HepG2 (cell line): ENCODE measurements around the gene PGP. TPM values are rescaled to one million over a fixed set of nuclear protein-coding genes. Genes with fewer than 3 reads are reported as not detected.
A peak's percentile ranks its signal among the peaks of the same experiment; 100 is the strongest.

Experiments used
- ATAC-seq: fragments of 200-7000 bp; cut with Tn5 transposase; 3 replicates; pipeline ENCODE4 v1.9.1; 2020; ENCODE audit warnings: mild to moderate bottlenecking, moderate library complexity
- BruUV-seq: library from RNA; stranded (reverse); fragments of 400-500 nt; replicated peaks from 2 replicates; lab custom pipeline; 2021; lab: Mats Ljungman, UMichigan
- CTCF ChIA-PET: fragments of 300-600 bp; formaldehyde crosslinking; extraction: SDS; loops from one replicate; lab custom pipeline; 2021; ENCODE audit warnings: low total read pairs, inconsistent platforms, low intra/inter-chr PET ratio; lab: Yijun Ruan, JAX
- POLR2A ChIA-PET: fragments of 350-600 bp; sonication (Branson Sonifier 250); formaldehyde crosslinking; loops from one replicate; lab custom pipeline; 2020; ENCODE audit warnings: antibody characterized with exemption, inconsistent platforms; lab: Yijun Ruan, JAX
- DNase-seq: peaks from one replicate; pipeline ENCODE4 v3.0.0-alpha.2; 2015; ENCODE audit warnings: low spot score
- FAIRE-seq: peaks from 3 replicates; lab custom pipeline; 2011; peaks lifted over from hg19 to GRCh38; lab: Jason Lieb, UNC
- H2AFZ ChIP-seq: one replicate; pipeline ENCODE4 v1.6.1; 2011; ENCODE audit warnings: low read length, inconsistent platforms
- H3K27ac ChIP-seq: fragments of 300-600 bp; 3 replicates; pipeline ENCODE4 v1.8.0; 2011; ENCODE audit warnings: mixed run types, mild to moderate bottlenecking, mixed read lengths, low read length, inconsistent platforms; ENCODE audit not compliant: insufficient read depth; ENCODE audit errors: extremely low read length
- H3K27me3 ChIP-seq, 2 experiments: fragments of 200-600 bp in 1 of 2; 2 replicates in 1 of 2; 3 replicates in 1 of 2; pipeline versions ENCODE4 v1.6.0 to v1.8.0; 2011; ENCODE audit warnings: low read length in 2 of 2, mild to moderate bottlenecking in 2 of 2, moderate library complexity in 2 of 2, inconsistent platforms in 1 of 2; ENCODE audit not compliant: insufficient read depth in 2 of 2, control insufficient read depth in 1 of 2
- H3K36me3 ChIP-seq, 2 experiments: fragments of 200-600 bp in 1 of 2; replicated peaks in 1 of 2; 2 replicates in 1 of 2; 3 replicates in 1 of 2; pipeline versions ENCODE4 v1.5.1 to v1.8.0; 2011; ENCODE audit warnings: low read length in 2 of 2, inconsistent platforms in 1 of 2; ENCODE audit not compliant: insufficient read depth in 2 of 2, control insufficient read depth in 1 of 2
- H3K4me1 ChIP-seq: 2 replicates; pipeline ENCODE4 v1.5.1; 2012; ENCODE audit warnings: low read length, inconsistent platforms; ENCODE audit not compliant: insufficient read depth
- H3K4me2 ChIP-seq: 2 replicates; pipeline ENCODE4 v1.6.0; 2011; ENCODE audit warnings: low read depth, low read length, inconsistent platforms
- H3K4me3 ChIP-seq, 3 experiments: fragments of 200-600 bp in 1 of 3; sonication (generic), shearing (Covaris generic) in 1 of 3; replicated peaks in 1 of 3; 2 replicates each; pipeline ENCODE4 v1.5.1; 2011 to 2016; ENCODE audit warnings: low read length in 3 of 3, inconsistent platforms in 2 of 3, low read depth in 2 of 3, mild to moderate bottlenecking in 2 of 3, control low read depth in 1 of 3, mixed read lengths in 1 of 3; ENCODE audit not compliant: insufficient read depth in 1 of 3
- H3K79me2 ChIP-seq: one replicate; pipeline ENCODE4 v1.6.1; 2011; ENCODE audit warnings: low read length, inconsistent platforms; ENCODE audit not compliant: insufficient read depth
- H3K9ac ChIP-seq: 2 replicates; pipeline ENCODE4 v1.6.0; 2011; ENCODE audit warnings: mild to moderate bottlenecking, low read depth, low read length, inconsistent platforms; ENCODE audit not compliant: insufficient read depth
- H3K9me3 ChIP-seq: 2 replicates; pipeline ENCODE4 v1.5.1; 2012; ENCODE audit warnings: mild to moderate bottlenecking, low read length
- H4K20me1 ChIP-seq: 2 replicates; pipeline ENCODE4 v1.6.0; 2011; ENCODE audit warnings: inconsistent platforms, mild to moderate bottlenecking, low read length, moderate library complexity; ENCODE audit not compliant: insufficient read depth
- ATF7 ChIP-seq, 2 experiments: fragments of 450-650 bp in 1 of 2; sonication (generic) in 1 of 2; formaldehyde crosslinking in 1 of 2; IDR thresholded peaks; 2 replicates each; pipeline versions ENCODE4 v1.4.0 to v1.6.1; 2016 to 2020; ENCODE audit warnings: antibody characterized with exemption in 1 of 2, mild to moderate bottlenecking in 1 of 2, missing genetic modification reagents in 1 of 2
- BATF2 ChIP-seq: sonication (generic); formaldehyde crosslinking; IDR thresholded peaks from 2 replicates; pipeline ENCODE4 v1.8.0; 2022; ENCODE audit warnings: mild to moderate bottlenecking, missing genetic modification reagents, moderate library complexity
- ETV5 ChIP-seq: IDR thresholded peaks from 2 replicates; pipeline ENCODE4 v1.6.1; 2018; ENCODE audit warnings: missing biosample characterization, missing genetic modification reagents, inconsistent platforms, borderline replicate concordance
- IRF1 ChIP-seq: sonication (generic); formaldehyde crosslinking; IDR thresholded peaks from 2 replicates; pipeline ENCODE4 v1.4.0; 2020; ENCODE audit warnings: low read depth, mild to moderate bottlenecking, missing genetic modification reagents
- JARID2 ChIP-seq: sonication (generic); formaldehyde crosslinking; IDR thresholded peaks from 2 replicates; pipeline ENCODE4 v1.8.1; 2023; ENCODE audit warnings: missing genetic modification reagents, inconsistent platforms; ENCODE audit not compliant: insufficient replicate concordance
- KDM5B ChIP-seq: sonication (generic); formaldehyde crosslinking; IDR thresholded peaks from 2 replicates; pipeline ENCODE4 v1.4.0; 2020; ENCODE audit warnings: missing genetic modification reagents, mild to moderate bottlenecking, borderline replicate concordance
- MNT ChIP-seq: fragments of 450-650 bp; IDR thresholded peaks from 2 replicates; pipeline ENCODE4 v1.6.1; 2016
- NR2F6 ChIP-seq, 2 experiments: IDR thresholded peaks; 2 replicates each; pipeline ENCODE4 v1.6.1; 2016; ENCODE audit warnings: antibody characterized with exemption in 1 of 2, mild to moderate bottlenecking in 1 of 2
- SALL2 ChIP-seq: sonication (generic); formaldehyde crosslinking; IDR thresholded peaks from 2 replicates; pipeline ENCODE4 v1.8.1; 2023; ENCODE audit warnings: mild to moderate bottlenecking, missing genetic modification reagents, inconsistent platforms
- SAP130 ChIP-seq: IDR thresholded peaks from 2 replicates; pipeline ENCODE4 v1.6.1; 2016; ENCODE audit warnings: low read depth
- SNAI1 ChIP-seq: sonication (generic); formaldehyde crosslinking; IDR thresholded peaks from 2 replicates; pipeline ENCODE4 v1.5.0; 2020; ENCODE audit warnings: mild to moderate bottlenecking, missing genetic modification reagents, borderline replicate concordance
- SNAPC5 ChIP-seq: sonication (generic); formaldehyde crosslinking; IDR thresholded peaks from 2 replicates; pipeline ENCODE4 v1.8.1; 2023; ENCODE audit warnings: mild to moderate bottlenecking, missing genetic modification reagents, borderline replicate concordance
- SP1 ChIP-seq, 2 experiments: fragments of 450-650 bp in 1 of 2; sonication (generic) in 1 of 2; formaldehyde crosslinking in 1 of 2; IDR thresholded peaks; 2 replicates each; pipeline versions ENCODE4 v1.4.0 to v1.6.1; 2016 to 2020; ENCODE audit warnings: missing genetic modification reagents in 1 of 2
- YY1 ChIP-seq: IDR thresholded peaks from 2 replicates; pipeline ENCODE4 v1.6.1; 2011; ENCODE audit warnings: low read length, low read depth, moderate library complexity, mild to moderate bottlenecking; ENCODE audit not compliant: insufficient read depth, insufficient replicate concordance
- ZNF496 ChIP-seq: sonication (generic); formaldehyde crosslinking; IDR thresholded peaks from 2 replicates; pipeline ENCODE4 v1.8.1; 2023; ENCODE audit warnings: mild to moderate bottlenecking, moderate library complexity, missing genetic modification reagents; ENCODE audit not compliant: insufficient replicate concordance
- ZNF691 ChIP-seq: sonication (generic); formaldehyde crosslinking; IDR thresholded peaks from 2 replicates; pipeline ENCODE4 v1.4.0; 2020; ENCODE audit warnings: missing genetic modification reagents, low read depth, mild to moderate bottlenecking, borderline replicate concordance
- ZNF792 ChIP-seq: IDR thresholded peaks from 2 replicates; pipeline ENCODE4 v1.6.1; 2016
- ZSCAN22 ChIP-seq: sonication (generic); formaldehyde crosslinking; IDR thresholded peaks from 2 replicates; pipeline ENCODE4 v1.4.0; 2020; ENCODE audit warnings: mild to moderate bottlenecking, missing genetic modification reagents
- WGBS: methylation state at CpG from one replicate; pipeline ENCODE4 v1.1.6; 2017; ENCODE audit warnings: low lambda C conversion rate; 5-methylcytosine and 5-hydroxymethylcytosine counted together
- in situ Hi-C: cut with HindIII; loops from 2 replicates; pipeline ENCODE4 v1.10.0; 2017; ENCODE audit warnings: low pct_unique_long_range_greater_than_20kb; ENCODE audit not compliant: extremely low pct_ligation_motif_present
- intact Hi-C: fragments of 100-400 bp; cut with micrococcal nuclease; formaldehyde crosslinking; loops from one replicate; pipeline ENCODE4 v1.10.0; 2022; ENCODE audit not compliant: unreplicated experiment
- polyA plus RNA-seq, 8 experiments: library from polyadenylated mRNA; depleted of rRNA in 3 of 8; stranded (reverse) in 7 of 8; unstranded in 1 of 8; fragments of >200 nt; fragmentation: Illumina TruSeq in 4 of 8; extraction: Trizol in 4 of 8; gene quantifications; 2 replicates each; pipeline versions ENCODE4 v1.2.1 to v1.2.3, GENCODE V29; 2011 to 2016; ENCODE audit warnings: low read depth in 4 of 8, missing spikeins in 1 of 8, mixed read lengths in 1 of 8; ENCODE audit not compliant: insufficient read depth in 1 of 8
- total RNA-seq, 5 experiments: library from RNA; depleted of rRNA; stranded (reverse); fragments of >200 nt; fragmentation: Illumina TruSeq; extraction: Trizol; gene quantifications; 2 replicates each; pipeline ENCODE4 v1.2.3, GENCODE V29; 2016; ENCODE audit warnings: low read depth in 1 of 5

The PGP gene
- total and polyA plus RNA-seq, 2 of the 13 experiments (the other 11 are each of a cell fraction or from before 2014, with no cell fraction given): 7.3 to 18.3 TPM

GRCh38 chr16:2205967-2206313 is 8.7 kb downstream of the PGP start:
- Histone ChIP-seq H3K79me2 (peaks cover 8% of the 10 kb centered on the region), H3K27ac (peak overlapping the region; percentile 89), H3K9me3 (no peaks in the 10 kb centered on the region), H3K27me3 (no peaks in the 10 kb centered on the region), H2AFZ (no peak overlapping the region), H3K36me3 (peaks cover 2 to 13% of the 10 kb centered on the region in 2 experiments; a peak in 4 of 5 replicates), H4K20me1 (no peaks in the 10 kb centered on the region), H3K4me3 (peak overlapping the region; percentile 71 to 96 (median 83)), H3K4me2 (peak overlapping the region; percentile 95), H3K9ac (peak overlapping the region; percentile 97), H3K4me1 (peaks cover 34% of the 10 kb centered on the region)
- no TSS peak for BruUV-seq
- DNase-seq (no peak), FAIRE-seq (no peak), ATAC-seq (peak; percentile 30)
- intact Hi-C loops (no loop called here), in situ Hi-C loops (no loop called here)
- CTCF ChIA-PET: no interaction called here
- POLR2A ChIA-PET: interaction anchor here (2.5 to 4.3 kb wide), 2 partner anchors 9 to 51 kb away, joined by 14 to 18 read pairs; partner anchors contain the start of genes PGP and TRAF7
- WGBS: no CpG with 5 or more reads among the region's 16 CpGs
- TF ChIP-seq KDM5B (CRISPR knock-in tag) (peak; percentile 18; the same call in 1 of the 2 replicates), NR2F6 (IDR thresholded peaks at IDR 0.05) (peak; percentile 53; the same call in 1 of the 2 replicates), NR2F6 (CRISPR knock-in tag; IDR thresholded peaks at IDR 0.05) (peak; percentile 53; the same call in 1 of the 2 replicates), SALL2 (CRISPR knock-in tag) (no peak), ZSCAN22 (CRISPR knock-in tag) (peak; percentile 74; the same call in 1 of the 2 replicates), SP1 (IDR thresholded peaks at IDR 0.05) (no peak), SP1 (CRISPR knock-in tag; IDR thresholded peaks at IDR 0.05) (no peak), MNT (no peak), JARID2 (CRISPR knock-in tag) (peak; percentile 31), SNAI1 (CRISPR knock-in tag) (no peak), IRF1 (CRISPR knock-in tag) (0 out of 2 replicates have a peak, but pooled peaks have one; percentile 13), BATF2 (CRISPR knock-in tag) (peak; percentile 15), SNAPC5 (CRISPR knock-in tag) (0 out of 2 replicates have a peak, but pooled peaks have one; percentile 2), ATF7 (IDR thresholded peaks at IDR 0.05) (no peak), ATF7 (CRISPR knock-in tag; IDR thresholded peaks at IDR 0.05) (0 out of 2 replicates have a peak, but pooled peaks have one; percentile 26), ZNF792 (CRISPR knock-in tag) (0 out of 2 replicates have a peak, but pooled peaks have one; percentile 12), ZNF691 (CRISPR knock-in tag) (0 out of 2 replicates have a peak, but pooled peaks have one; percentile 8), ETV5 (CRISPR knock-in tag) (no peak), YY1 (peak; percentile 2), SAP130 (CRISPR knock-in tag) (peak; percentile 4; the same call in 1 of the 2 replicates), ZNF496 (CRISPR knock-in tag) (no peak)
